PC-9 (cell line): Measurements from ENCODE around the gene ADAMTS10. TPM values are rescaled to one million over a fixed set of nuclear protein-coding genes. Genes with fewer than 3 reads are reported as not detected.

Experiments
- BruUV-seq: library from RNA; stranded (reverse); fragments of 400-500 nt; replicated peaks from 2 replicates; lab custom pipeline; 2021; lab: Mats Ljungman, UMichigan
- CTCF ChIA-PET: fragments of 300-600 bp; sonication (Branson Sonifier 250); formaldehyde crosslinking; loops from one replicate; lab custom pipeline; 2022; ENCODE audit warnings: antibody characterized with exemption; lab: Charles Lee
- POLR2A ChIA-PET: fragments of 300-600 bp; sonication (Branson Sonifier 250); formaldehyde crosslinking; loops from one replicate; lab custom pipeline; 2022; ENCODE audit warnings: antibody characterized with exemption; ENCODE audit not compliant: unreplicated experiment; lab: Charles Lee
- DNase-seq, 2 experiments: peaks; one replicate each; pipeline versions ENCODE4 v3.0.0 to v3.0.0-alpha.2; 2015 to 2022; ENCODE audit warnings: mixed read lengths in 1 of 2
- H2AFZ ChIP-seq: fragments of 200-600 bp; sonication (generic); 2 replicates; pipeline ENCODE4 v1.8.1; 2017; ENCODE audit warnings: antibody characterized with exemption
- H3F3A ChIP-seq: fragments of 200-600 bp; sonication (generic); 2 replicates; pipeline ENCODE4 v1.8.1; 2017; ENCODE audit warnings: antibody characterized with exemption, mild to moderate bottlenecking, low read depth; ENCODE audit not compliant: insufficient read depth
- H3K27ac ChIP-seq: fragments of 200-600 bp; sonication (generic); 2 replicates; pipeline ENCODE4 v1.6.1; 2016; ENCODE audit warnings: mixed run types
- H3K27me3 ChIP-seq: fragments of 200-600 bp; sonication (generic); 2 replicates; pipeline ENCODE4 v1.6.1; 2016; ENCODE audit warnings: low read depth, mixed run types; ENCODE audit not compliant: insufficient read depth
- H3K36me3 ChIP-seq: fragments of 200-600 bp; sonication (generic); 2 replicates; pipeline ENCODE4 v1.6.1; 2016; ENCODE audit warnings: low read depth, mixed run types
- H3K4me1 ChIP-seq: fragments of 200-600 bp; sonication (generic); replicated peaks from 2 replicates; pipeline ENCODE4 v1.6.1; 2016; ENCODE audit warnings: mixed run types; ENCODE audit not compliant: insufficient read depth
- H3K4me2 ChIP-seq: fragments of 200-600 bp; sonication (generic); 2 replicates; pipeline ENCODE4 v1.6.1; 2017; ENCODE audit warnings: mixed run types
- H3K4me3 ChIP-seq: fragments of 200-600 bp; sonication (generic); 2 replicates; pipeline ENCODE4 v1.6.1; 2016; ENCODE audit warnings: mixed run types
- H3K79me2 ChIP-seq: fragments of 200-600 bp; sonication (generic); 2 replicates; pipeline ENCODE4 v1.6.1; 2017; ENCODE audit warnings: low read depth, mixed run types
- H3K9me2 ChIP-seq: fragments of 200-600 bp; sonication (generic); 2 replicates; pipeline ENCODE4 v1.8.1; 2017; ENCODE audit warnings: mild to moderate bottlenecking; ENCODE audit not compliant: insufficient read depth
- H3K9me3 ChIP-seq: fragments of 200-600 bp; sonication (generic); 2 replicates; pipeline ENCODE4 v1.8.1; 2016; ENCODE audit warnings: low read depth; ENCODE audit not compliant: insufficient read depth
- H4K20me1 ChIP-seq: fragments of 200-600 bp; sonication (generic); 2 replicates; pipeline ENCODE4 v1.8.1; 2017; ENCODE audit not compliant: insufficient read depth
- CTCF ChIP-seq: fragments of 200-600 bp; sonication (generic); conservative IDR thresholded peaks from 2 replicates; pipeline ENCODE4 v1.6.1; 2017; ENCODE audit warnings: mixed run types, antibody characterized with exemption, mild to moderate bottlenecking, moderate library complexity
- EZH2 ChIP-seq: fragments of 200-600 bp; sonication (generic); IDR thresholded peaks from 2 replicates; pipeline ENCODE4 v1.8.0; 2017; ENCODE audit warnings: antibody characterized with exemption, low read depth
- intact Hi-C: fragments of 100-400 bp; cut with micrococcal nuclease; formaldehyde crosslinking; loops from one replicate; pipeline ENCODE4 v1.10.0; 2022; ENCODE audit not compliant: unreplicated experiment
- total RNA-seq: library from RNA; stranded (reverse); gene quantifications from 2 replicates; pipeline ENCODE4 v1.2.3, GENCODE V29; 2021

Gene ADAMTS10
- total RNA-seq, 1 experiment from 2014 or later = not detected

- no peak overlapping the region; the same call in 1 of the 2 replicates for H3K4me3 ChIP-seq
- no peak overlapping the region for H3K27ac ChIP-seq
- H3K36me3 ChIP-seq = no peaks in the 10 kb centered on the region
- H3K4me1 ChIP-seq = no peaks in the 10 kb centered on the region
- POLR2A ChIA-PET = no interaction called here
- H3K79me2 ChIP-seq = no peaks in the 10 kb centered on the region
- no peak for DNase-seq
- intact Hi-C loops = no loop called here
- H3K9me2 ChIP-seq = no peaks in the 10 kb centered on the region
- CTCF ChIA-PET = no interaction called here
- peak overlapping the region; percentile 26; the same call in 1 of the 2 replicates for H3K4me2 ChIP-seq
- H4K20me1 ChIP-seq = no peaks in the 10 kb centered on the region
- no peak overlapping the region for H2AFZ ChIP-seq
- no peaks in the 10 kb centered on the region for H3K9me3 ChIP-seq
- no TSS peak for BruUV-seq
- TF ChIP-seq EZH2 (no peak), CTCF (no peak)
- peaks cover 26% of the 10 kb centered on the region; the same call in 1 of the 2 replicates for H3K27me3 ChIP-seq
- peaks cover 12% of the 10 kb centered on the region; the same call in 1 of the 2 replicates for H3F3A ChIP-seq
Observed at GRCh38 chr19:8610936-8611300, 403 bp upstream of the ADAMTS10 start.

GRCh38 chr19:8609279-8610040 is 1.1 kb downstream of the ADAMTS10 start:
- H3K36me3 ChIP-seq = no peaks in the 10 kb centered on the region
- peaks cover 5% of the 10 kb centered on the region; the same call in 1 of the 2 replicates for H3K9me3 ChIP-seq
- ChIA-PET POLR2A (no interaction called here), CTCF (no interaction called here)
- peaks cover 12% of the 10 kb centered on the region; the same call in 1 of the 2 replicates for H3F3A ChIP-seq
- H2AFZ ChIP-seq = no peak overlapping the region
- no peak for DNase-seq
- intact Hi-C loops = no loop called here
- no peak overlapping the region for H3K27ac ChIP-seq
- H3K79me2 ChIP-seq = no peaks in the 10 kb centered on the region
- no peak for TF ChIP-seq EZH2
- no peak for TF ChIP-seq CTCF
- no peaks in the 10 kb centered on the region for H3K4me1 ChIP-seq
- no TSS peak for BruUV-seq
- no peak overlapping the region for H3K4me3 ChIP-seq
- no peak overlapping the region for H3K4me2 ChIP-seq
- H4K20me1 ChIP-seq = no peaks in the 10 kb centered on the region
- H3K9me2 ChIP-seq = no peaks in the 10 kb centered on the region
- H3K27me3 ChIP-seq = peaks cover 33% of the 10 kb centered on the region

- Histone ChIP-seq H3K79me2 (no peaks in the 10 kb centered on the region), H4K20me1 (no peaks in the 10 kb centered on the region), H3K9me2 (no peaks in the 10 kb centered on the region), H3F3A (peaks cover 12% of the 10 kb centered on the region; the same call in 1 of the 2 replicates), H3K27me3 (peaks cover 34% of the 10 kb centered on the region), H3K4me3 (no peak overlapping the region), H3K36me3 (no peaks in the 10 kb centered on the region), H3K27ac (no peak overlapping the region), H3K9me3 (peaks cover 6% of the 10 kb centered on the region; the same call in 1 of the 2 replicates), H3K4me2 (no peak overlapping the region), H2AFZ (no peak overlapping the region), H3K4me1 (no peaks in the 10 kb centered on the region)
- CTCF ChIA-PET = no interaction called here
- POLR2A ChIA-PET = no interaction called here
- intact Hi-C loops = no loop called here
- TF ChIP-seq EZH2 (no peak), CTCF (no peak)
- DNase-seq = no peak
- no TSS peak for BruUV-seq
Observed at GRCh38 chr19:8608941-8609278, 1.6 kb downstream of the ADAMTS10 start.
